GM21515 (cell line): ENCODE measurements around the gene CFAP46.
A peak's percentile ranks its signal among the peaks of the same experiment; 100 is the strongest.
"Not testable (repeated sequence)": the region's sequence is repeated elsewhere in the genome, so short reads cannot be mapped to it uniquely, and the experiment has no call there.

ENCODE experiments used
- ATAC-seq: cut with Tn5 transposase; IDR thresholded peaks from one replicate; pipeline ENCODE4 v1.9.1; 2021; ENCODE audit not compliant: unreplicated experiment

The CFAP46 gene

DNA sequence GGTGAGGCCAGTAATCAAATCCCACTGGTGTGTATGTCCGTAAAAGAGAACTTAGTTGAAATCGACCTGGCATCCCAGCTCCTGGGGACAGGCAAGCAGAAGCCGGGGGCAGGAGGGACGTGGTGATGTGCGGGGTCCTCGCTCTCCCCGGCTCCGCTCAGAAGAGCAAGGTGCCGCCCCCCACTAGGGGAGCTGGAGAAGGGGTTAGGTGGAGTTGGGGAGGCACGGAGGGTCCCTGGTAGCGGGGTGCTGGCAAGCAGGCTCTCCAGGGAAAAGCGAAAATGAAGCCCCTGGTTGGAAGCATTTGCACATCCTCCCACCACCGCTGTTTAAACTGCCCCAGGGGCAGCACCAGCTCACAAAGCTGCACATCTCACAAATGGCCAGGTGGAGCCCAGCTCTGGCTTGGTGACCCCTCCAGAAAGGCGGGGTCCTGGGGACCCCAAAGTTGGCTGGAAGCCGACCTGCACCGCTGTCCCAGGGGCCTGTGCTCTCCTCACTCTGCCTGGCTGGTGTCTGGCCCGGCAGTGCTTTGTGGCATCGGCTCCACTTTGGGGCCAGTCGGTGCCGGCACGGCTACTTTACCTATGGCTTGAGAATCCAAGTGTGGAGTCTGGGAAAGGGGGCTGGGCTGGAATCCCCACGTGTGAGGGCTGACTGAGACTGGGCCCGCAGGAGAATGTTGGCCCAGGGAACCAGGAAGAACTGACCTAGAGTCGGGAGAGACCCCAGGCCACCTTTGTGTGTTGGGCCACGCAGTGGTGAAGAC lies 2.9 kb upstream of the CFAP46 start:
- ATAC-seq: no peak

DNA sequence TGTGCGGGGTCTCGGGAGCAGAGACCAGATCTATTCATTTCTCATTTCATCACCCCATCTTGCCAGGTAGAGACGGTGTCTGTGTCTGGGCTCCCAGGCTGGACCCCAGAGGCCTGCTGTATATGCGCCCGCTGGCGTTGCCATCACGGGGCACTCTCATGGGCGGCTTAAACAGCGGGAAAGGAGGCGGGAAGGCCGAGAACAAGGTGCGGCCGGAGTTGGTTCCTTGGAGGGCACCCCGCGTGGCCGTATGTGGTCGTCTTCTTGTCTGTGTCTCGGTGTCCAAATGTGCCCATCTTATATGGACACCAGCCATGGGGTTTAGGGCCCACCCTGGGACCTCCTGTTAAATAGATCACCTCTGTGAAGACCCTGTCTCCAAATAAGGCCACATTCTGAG lies 2.1 kb upstream of the CFAP46 start:
- ATAC-seq: no peak

DNA sequence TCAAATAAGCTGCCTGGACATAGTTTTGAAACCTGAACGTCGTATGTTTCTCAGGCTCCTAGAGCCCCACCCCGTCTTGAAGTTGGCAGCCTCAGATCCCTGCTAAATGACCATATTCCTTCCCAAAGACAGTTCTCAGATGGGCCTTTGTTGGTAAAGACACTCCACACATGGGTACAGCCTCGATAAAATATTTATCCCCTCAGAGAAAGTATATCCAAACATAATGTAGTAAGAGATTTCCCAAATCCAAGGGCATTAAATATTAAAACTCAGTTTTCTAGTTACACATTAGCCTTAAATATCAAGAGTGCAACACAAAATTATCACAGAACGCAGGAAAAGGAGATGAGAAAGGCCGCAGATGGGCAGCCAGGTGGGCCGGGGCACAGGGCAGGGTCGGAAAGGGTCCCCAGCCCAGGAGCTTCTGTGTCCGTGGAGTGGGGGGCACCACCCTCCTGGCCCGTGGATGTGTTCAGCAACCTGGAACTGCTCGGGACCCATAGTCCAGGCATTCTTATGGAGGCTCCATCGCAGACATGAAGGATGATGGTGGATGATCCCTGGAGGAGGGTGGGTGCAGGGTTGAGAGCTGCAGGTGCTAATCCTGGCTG lies 1.5 kb upstream of the CFAP46 start:
- ATAC-seq: no peak

DNA sequence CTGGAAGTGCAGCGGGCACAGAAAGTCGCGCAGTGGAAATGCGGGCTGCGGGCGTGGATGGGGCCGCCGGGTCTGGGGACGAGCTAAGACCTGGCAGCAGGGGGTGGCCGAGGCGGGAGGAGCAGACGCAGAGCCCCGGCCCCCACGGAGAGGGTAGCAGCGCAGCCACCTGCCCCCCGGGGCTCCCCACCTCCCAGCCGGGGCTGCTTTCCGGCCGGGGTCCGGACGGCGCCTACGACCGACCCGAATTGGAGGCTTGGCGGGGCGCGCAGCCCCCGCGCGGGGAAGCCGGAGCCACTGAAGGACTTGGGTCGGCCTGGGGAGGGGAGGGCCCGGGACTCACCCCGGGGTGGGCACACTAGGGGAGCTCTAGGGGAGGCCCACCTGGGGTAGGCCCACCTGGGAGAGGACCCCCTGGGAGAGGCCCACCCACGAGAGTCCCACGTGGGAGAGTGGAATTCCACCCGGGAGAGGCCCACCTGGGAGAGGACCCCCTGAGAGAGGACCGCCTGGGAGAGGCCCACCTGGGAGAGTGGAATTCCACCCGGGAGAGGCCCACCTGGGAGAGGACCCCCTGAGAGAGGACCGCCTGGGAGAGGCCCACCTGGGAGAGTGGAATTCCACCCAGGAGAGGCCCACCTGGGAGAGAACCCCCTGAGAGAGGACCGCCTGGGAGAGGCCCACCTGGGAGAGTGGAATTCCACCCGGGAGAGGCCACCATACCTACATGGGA lies 854 bp upstream of the CFAP46 start:
- no peak for ATAC-seq

DNA sequence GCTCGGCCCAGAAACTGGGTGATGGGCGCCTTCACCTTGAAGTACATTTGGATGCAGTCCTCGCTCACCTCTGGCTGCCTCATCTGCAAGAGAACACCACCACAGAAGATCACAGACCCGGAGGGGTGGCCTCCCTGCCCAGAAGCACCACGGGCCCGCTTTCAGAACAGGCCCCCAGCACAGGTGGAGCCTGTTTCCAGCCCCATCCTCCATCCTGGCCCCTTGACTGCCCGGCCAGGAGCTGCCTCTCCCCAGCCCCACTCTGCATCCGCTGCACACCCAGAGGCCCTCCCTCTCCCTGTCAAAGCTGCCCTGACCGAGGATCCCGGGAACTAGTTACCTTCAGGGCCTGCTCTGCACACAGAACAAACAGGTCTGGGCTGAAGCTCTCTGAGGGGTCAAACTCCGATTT lies 724 bp downstream of the CFAP46 start:
- ATAC-seq: no peak

DNA sequence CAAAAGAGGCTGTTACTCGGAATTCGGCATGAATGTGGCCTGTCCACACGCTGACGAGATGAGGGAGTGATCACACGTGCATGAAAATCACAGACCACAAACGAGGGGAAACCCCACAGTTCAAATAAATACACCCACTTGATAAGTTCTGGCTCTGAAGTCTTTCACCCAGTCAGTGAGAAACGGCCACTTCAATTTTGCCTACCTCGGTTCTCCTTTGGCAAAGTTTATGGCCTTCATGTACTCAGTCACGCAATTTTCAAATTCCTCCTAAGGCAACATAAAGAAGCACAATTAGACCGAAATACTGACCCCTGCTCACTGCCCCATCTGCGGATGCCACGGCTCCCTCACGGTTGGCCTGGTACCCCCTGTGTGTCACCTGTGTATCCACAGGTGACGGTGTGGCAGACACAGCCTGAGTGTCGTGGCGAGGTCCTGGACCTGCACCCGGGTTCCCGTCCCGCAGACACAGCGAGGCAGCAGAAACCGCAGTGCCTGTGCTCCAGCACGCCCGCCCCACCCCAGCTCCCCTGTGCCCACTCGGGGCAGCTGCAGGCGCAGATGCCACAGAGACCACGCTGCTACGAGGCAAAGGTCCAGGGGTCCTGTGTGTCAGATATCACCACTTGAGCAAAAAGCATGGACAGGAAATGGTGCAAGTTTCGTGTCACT lies 1.4 kb downstream of the CFAP46 start:
- no peak for ATAC-seq

DNA sequence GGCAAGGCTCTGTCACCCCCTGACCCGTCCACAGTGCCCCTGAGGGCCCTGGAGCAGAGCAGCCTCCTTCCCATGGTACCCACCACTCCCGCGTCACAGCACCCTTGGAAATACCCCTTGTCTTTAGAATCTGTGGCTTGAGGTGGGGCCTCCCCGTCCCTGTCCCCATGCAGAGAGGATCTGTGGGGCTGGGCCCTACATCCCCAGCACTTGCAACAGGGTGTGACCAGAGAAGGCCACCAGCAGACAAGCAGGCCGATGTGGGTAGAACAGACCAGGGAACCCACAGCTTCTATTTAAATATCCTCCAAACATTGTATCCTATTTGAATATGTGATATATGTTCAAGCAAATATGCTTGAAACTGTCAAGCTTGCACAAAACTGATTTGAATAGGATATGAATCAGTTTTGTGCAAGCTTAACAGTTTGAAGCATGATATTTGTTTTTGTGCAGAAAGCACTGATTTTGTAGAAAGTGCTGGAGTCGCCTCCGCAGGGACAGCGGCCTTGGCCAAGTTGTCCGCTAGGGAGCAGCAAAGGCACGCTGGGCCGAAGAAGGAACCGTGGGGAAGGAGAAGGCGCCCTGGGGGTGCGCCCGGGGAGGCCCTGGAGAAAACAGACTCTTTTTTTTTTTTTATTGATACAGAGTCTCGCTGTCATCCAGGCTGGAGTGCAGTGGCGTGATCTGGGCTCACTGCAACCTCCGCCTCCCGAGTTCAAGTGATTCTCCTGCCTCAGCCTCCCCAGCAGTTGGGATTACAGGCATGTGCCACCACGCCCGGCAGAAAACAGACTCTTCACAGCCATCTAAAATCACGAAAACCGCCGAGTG lies 2.2 kb downstream of the CFAP46 start:
- peak; percentile 71 for ATAC-seq

DNA sequence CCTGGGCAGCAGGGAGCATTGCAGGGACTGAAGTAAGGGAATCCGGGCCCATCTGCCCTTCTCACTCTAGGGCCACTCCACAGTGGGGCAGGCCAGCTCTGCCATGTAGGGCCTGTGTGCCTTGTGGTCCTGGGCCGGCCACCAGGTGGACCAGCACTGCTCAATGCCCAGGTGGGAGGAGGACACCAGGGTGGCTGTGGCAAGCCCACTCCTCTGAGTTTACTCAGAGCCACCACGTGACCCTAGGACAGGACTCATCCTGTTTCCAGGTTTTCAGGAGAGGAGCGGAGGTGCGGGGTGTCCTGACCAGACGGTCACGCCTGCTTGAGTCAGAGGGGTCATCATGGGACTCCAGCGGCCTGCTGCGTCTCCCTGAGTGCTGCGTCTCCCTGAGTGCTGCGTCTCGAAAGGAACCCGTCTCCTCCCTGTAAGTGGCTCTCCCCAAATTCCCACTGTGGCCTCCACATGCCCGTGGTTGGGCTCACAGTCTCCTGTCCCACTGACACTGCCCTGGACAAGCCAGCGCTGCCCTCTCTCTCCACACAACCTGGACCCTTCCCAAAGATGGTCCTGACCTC lies 2.9 kb downstream of the CFAP46 start:
- ATAC-seq: no peak

DNA sequence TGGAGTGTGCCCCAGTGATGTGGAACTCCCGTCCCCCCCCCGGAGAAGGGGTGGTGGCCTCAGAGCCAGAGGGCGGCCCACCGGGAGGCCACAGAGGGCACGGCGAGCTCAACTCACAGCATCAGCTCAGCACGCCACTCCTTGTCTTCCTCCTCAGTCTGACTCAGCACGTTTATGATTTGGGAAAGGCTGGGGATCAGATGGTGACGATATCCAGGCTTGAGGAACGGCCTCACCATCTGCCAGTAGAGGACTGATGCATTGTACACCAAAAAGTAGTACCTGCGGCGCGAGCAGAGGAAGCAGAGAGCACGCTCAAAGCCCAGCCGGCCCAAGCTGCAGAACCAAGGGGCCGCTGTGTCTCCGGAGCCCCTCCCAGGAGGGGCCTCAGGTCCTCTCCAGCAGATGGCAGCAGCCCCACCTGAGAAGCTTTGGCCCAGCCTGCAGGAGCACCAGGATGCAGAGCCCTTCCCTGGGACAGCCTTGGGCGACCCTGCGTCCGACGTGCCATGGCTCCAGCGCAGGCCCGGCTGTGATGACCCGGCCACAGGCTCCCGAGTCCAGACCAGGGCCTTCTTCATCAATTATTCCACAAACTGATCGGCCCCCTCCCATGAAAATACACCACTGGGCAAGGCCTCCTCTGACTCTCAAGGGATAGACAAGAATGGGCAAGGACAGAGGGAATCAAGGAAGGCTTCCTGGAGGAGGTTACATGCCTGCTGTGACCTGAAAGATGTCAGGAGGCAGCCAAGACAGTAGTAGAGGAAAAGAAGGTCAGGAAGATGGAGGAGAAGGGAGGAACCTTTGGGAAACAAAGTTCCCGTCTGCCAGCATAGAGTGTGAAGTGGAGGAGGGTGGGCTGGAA lies 3.7 kb downstream of the CFAP46 start:
- no peak for ATAC-seq

DNA sequence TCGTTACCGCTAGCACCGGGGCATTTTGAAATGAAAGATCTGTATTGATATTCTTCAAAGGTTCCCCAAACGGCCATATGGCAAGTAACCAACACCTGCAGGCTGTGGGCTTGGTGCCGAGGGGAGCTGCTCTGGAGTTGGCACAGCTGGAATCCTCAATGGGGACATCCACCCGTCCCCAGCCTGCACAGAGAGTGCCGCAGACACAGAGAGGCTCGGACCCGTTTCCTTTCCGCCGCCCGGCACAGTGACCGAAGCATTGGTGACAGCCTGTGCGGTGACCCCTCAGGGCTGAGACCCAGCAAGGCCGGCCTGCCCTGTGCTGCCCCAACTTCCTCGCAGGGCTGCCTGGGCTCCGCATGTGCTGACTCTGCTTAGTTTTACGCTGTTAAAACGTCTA lies 4.5 kb downstream of the CFAP46 start:
- ATAC-seq: no peak

DNA sequence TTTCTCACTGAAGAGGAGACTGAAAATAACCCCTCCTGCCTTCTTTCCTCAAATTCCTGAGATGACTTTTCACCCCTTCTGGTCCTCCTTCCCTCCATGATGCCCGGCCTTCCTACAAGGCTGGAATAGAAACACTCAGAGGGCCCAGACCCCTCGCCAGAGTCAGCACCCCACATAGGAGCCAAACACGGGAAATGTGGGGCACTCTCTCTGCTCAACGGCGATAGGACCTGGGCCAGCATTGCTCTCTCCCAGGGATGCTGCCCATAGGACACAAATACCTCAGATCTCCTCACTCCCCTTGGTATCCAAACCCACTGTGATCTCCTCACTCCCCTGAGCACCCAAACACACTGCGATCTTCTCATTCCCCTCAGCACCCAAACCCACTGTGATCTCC lies 7.4 kb downstream of the CFAP46 start:
- ATAC-seq: no peak

DNA sequence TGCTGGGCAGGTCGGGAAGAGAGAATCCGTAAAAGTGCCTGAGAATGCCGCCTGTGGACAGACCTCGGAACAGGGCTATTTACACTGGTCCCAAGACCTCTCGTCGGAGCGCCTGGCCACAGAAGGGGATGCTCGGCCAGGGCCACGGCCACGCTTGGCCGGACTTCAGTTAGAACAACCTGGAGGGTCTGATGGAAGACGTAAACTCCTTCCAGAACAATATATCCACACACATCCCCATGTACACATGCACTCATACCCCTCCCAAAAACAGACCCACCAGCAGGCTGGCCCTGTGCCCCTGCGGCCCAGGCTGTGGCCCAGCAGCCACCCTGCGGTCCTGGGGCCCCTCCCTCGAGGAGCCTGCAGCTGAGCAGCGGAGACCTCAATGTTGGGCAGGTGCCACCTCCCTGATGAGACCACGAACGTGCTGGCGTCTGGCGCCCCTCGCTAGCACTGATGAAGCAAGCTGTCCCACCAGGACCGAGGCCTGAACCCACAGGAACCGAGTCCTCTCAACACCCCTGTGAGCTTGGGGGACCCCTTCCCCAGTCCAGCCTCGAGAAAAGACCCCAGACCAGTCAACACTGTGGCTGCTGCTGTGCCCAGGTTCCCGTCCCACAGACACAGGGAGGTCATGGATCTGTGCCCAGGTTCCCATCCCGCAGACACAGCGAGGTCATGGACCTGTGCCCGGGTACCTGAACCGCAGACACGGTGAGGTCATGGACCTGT lies 8.9 kb downstream of the CFAP46 start:
- no peak for ATAC-seq

DNA sequence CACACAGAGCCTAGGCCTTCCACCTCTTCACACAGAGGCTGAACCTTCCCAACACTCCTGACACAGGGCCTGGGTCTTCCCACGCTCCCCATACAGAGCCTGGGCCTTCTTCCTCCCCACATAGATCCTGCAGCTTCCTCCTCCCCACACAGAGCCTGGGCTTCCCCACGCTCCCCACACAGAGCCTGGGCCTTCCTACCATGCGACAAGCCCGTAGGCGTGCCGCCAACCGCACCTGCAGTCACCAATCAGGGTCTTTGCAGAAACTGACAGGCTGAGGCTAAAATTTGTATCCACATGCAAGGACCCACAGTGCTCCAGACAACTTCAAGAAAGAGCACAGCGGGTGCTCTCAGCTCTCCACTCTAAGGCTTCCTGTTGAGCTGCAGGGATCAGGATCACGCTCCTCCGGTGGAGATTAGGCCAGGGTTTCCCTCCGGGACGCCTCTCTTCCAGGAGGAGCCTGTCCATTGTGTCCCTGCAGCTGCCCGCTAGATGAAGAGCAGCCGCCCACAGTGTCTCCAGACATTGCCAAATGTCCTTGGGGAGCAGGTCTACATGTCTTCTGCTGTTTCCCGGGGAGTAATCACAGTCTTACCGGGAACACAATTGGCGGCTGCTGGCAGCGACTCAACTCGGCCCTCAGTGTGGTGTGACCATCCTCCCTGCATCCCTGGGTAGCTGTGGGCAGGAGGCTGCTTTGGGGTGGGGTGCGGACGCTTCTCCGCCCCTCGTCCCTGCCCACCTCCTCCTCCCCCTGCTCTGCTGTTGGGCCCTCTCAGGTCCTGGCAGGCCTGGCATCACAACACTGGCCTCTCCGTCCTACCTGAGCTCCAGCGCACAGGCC lies 9.7 kb downstream of the CFAP46 start:
- ATAC-seq: no peak

DNA sequence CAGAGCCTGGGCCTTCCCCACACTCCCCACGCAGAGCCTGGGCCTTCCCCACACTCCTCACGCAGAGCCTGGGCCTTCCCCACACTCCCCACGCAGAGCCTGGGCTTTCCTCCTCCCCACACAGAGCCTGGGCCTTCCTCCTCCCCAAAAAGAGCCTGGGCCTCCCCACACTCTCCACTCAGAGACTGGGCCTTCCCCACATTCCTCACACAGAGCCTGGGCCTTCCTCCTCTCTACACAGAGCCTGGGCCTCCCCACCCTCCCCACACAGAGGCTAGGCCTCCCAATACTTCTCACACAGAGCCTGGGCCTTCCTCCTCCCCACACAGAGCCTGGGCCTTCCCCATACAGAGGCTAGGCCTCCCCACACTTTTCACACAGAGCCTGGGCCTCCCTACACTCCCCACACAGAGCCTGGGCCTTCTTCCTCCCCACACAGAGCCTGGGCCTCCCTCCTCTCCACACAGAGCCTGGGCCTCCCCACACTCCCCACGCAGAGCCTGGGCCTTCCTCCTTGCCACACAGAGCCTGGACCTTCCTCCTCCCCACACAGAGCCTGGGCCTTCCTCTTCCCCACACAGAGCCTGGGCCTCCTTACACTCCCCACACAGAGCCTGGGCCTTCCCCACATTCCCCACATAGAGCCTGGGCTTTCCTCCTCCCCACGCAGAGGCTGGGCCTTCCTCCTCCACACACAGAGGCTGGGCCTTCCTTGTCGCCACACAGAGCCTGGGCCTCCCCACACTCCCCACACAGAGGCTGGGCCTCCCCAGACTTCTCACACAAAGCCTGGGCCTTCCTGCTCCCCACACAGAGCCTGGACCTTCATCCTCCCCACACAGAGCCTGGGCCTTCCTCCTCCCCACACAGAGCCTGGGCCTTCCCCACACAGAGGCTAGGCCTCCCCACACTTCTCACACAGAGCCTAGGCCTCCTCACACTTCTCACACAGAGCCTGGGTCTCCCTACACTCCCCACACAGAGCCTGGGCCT lies 10.8 kb downstream of the CFAP46 start:
- not testable (repeated sequence) for ATAC-seq

DNA sequence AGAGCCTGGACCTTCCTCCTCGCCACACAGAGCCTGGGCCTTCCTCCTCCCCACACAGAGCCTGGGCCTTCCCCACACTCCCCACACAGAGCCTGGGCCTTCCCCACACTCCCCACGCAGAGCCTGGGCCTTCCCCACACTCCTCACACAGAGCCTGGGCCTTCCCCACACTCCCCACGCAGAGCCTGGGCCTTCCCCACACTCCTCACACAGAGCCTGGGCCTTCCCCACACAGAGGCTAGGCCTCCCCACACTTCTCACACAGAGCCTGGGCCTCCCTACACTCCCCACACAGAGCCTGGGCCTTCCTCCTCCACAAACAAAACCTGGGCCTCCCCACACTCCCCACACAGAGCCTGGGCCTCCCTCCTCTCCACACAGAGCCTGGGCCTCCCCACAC lies 11.7 kb downstream of the CFAP46 start:
- not testable (repeated sequence) for ATAC-seq

DNA sequence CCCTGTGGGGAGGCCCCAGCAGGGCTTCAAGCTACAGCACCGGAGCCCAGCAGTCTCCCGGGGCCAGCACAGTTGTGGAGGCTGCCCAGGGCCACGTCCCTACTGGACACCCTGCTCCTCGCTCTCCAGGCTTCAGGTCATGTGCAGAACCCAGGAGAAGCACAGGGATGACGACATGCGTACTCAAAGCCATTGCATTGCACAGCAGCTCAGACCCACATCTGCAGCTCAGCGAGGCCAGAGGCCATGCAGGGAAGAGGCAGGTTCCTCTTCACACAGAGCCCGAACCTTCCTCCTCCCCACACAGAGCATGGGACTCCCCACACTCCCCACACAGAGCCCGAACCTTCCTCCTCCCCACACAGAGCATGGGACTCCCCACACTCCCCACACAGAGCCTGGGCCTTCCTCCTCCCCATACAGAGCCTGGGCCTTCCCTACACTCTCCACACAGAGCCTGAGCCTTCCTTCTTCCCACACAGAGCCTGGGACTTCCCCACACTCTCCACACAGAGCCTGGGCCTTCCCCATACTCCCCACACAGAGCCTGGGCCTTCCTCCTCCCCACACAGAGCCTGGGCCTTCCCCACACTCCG lies 12.3 kb downstream of the CFAP46 start:
- no peak for ATAC-seq
